Activated CD4-positive, alpha-beta T cell treated with anti-CD3 and anti-CD28 coated beads, Interleukin-2, amount 50 U/mL, for 1 hour (primary cell): ENCODE data around the gene ATP4A.
"Not testable (repeated sequence)": the region's sequence is repeated elsewhere in the genome, so short reads cannot be mapped to it uniquely, and the experiment has no call there.

ENCODE experiments used
- DNase-seq: peaks from one replicate; pipeline ENCODE4 v3.0.0-alpha.2; 2020

The ATP4A gene

DNA sequence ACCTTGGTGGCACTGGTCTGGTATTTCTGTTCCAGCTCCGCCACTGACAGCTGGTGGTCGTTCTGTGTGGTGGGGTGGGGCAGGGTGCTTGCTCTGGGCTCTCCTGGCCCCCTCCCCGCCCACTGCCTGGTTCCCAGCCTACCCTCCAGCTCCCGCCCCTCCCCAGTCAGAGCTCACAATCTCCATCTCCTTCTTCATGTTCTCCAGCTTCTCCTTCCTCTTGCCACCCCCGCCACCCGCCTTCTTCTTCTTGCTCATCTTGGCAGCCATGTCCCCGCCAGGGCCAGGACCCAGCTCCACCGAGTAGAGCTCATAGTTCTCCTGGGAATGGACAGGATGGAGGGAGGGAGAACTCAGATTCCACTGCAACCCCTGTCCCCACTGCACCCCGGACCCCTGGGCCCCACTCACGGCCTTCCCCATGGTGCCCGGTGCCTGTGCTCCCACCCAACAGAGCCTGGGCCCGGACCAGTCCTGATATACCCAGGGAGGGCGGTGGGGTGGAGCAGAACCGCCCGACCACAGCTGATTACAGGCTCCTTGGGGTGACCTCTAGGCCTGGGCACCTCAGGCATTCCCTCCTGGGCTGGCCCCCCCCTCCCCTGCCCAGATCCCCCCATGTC, at the start of gene ATP4A:
ATP4A (minus strand) TSS at position 452 of the 623 bp plus-strand sequence; CDS start at position 423, 29 bp downstream.
- no peak for DNase-seq

DNA sequence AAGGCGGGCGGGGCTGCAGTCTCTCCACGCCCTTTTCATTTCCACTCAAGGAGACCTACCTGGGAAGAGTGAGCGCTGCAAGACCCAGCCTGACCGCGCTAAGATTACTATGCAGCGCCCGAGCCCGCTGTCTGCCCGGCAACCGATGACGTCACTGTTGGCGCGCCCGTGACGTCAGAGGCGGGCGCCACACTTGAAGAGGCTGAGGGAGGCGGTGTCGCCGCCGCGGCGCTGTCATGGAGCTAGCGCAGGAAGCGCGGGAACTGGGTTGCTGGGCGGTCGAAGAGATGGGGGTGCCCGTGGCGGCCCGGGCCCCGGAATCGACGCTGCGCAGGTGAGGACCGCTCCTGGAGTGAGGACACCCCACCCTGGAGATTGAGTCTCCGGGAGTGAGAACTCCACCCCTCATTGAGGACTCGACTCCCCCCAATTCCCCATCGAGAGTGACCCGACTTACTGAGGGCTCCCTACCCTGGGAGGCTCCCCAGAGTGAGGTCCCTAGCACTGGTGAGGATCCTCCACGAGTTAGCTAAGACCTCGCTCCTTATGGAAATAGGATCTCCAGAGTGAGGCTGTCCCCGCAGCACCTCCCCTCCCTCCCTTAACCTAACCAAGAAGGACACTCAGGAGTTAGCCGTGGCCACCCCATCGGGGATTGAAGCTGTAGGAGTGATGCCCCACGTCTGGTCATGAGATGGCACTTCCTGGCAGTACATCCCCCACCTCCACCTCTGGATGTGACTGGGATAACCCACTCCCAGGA, 49.3 kb upstream of the ATP4A start, which contains the start of gene HAUS5:
HAUS5 (plus strand) TSS at position 177 of the 763 bp plus-strand sequence; CDS start at position 237, 60 bp downstream.
- peak; percentile 94 for DNase-seq

DNA sequence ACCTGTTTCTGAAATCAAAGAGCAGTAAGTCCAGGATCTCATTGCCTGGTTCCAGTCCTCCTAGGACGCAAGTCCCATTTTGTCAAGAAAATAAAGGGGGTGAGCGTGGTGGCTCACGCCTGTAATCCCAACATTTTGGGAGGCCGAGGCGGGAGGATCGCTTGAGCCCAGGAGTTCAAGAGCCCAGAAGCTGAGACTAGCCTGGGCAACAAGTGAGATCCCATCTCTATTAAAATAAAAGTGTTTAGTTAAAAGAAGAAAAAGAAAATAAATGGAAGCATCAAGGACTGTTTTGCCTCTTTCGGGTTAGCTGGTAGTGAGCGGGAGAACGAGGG, 48.7 kb upstream of the ATP4A start:
- DNase-seq, result no peak

DNA sequence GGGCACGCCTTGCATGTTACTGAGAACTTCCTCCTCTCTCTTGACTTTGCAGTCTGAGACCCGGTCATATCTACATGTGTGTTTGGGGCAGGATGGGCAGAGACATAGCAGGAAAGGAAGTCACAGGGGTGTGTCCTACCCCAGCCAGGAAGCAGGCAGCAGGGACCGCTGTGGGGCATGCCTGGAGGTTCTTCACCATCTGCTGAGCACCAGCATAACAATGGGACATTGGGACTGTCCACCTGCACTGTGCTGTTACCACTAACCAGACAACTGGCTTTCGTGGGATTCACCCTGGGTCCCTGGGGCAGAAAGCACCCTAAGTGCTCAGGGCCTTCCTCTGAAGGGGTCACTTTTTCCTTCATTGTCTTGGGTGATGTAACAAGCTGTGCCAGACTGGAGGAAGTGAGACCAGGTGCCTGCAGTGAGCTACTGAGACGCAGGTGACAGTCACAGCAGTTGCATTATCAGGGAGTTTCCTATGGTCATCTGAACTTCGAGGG, 46.4 kb upstream of the ATP4A start:
- DNase-seq, result no peak

DNA sequence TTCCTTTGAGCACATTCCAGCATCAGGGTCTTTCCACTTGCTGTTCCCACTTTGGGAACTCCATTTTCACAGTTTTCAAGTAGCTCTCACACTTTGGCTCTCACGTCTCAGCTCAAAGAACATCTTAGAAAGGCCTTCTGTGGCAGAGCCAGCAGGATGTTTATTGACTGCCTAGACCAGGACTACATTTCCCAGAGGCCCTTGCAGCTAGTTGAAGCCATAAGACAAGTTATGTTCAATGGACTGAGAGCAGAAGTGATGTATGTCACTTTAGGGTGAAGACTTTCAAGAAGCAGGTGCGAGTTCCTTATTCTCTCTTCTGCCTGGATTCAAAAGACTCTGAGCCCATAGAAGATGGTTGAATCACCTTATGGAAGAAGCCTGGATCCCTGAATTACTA, 44.8 kb upstream of the ATP4A start:
- no peak for DNase-seq

DNA sequence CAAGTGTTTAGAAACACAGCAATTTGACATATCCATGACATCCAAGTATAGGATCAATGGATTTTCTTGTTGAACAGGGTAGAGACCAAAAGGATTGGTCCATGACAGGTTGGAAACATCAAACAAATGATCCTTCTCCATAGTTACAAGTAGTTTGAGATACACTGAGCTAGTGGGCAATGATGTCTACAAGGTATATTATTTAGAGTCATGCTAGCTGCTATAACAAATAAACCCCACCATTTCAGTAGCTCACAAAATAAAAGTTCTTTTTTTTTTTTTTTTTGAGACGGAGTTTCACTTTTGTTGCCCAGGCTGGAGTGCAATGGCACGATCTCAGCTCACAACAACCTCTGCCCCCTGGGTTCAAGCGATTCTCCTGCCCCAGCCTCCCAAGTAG, 44.2 kb upstream of the ATP4A start:
- no peak for DNase-seq

DNA sequence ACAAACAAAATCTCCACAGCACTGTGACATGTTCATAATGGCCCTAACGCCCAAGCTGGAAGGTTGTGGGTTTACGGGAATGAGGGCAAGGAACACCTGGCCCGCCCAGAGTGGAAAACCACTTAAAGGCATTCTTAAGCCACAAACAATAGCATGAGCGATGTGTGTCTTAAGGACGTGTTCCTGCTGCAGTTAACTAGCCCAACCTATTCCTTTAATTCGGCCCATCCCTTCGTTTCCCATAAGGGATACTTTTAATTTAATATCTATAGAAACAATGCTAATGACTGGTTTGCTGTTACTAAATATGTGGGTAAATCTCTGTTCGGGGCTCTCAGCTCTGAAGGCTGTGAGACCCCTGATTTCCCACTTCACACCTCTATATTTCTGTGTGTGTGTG, 43.7 kb upstream of the ATP4A start:
- not testable (repeated sequence) for DNase-seq

DNA sequence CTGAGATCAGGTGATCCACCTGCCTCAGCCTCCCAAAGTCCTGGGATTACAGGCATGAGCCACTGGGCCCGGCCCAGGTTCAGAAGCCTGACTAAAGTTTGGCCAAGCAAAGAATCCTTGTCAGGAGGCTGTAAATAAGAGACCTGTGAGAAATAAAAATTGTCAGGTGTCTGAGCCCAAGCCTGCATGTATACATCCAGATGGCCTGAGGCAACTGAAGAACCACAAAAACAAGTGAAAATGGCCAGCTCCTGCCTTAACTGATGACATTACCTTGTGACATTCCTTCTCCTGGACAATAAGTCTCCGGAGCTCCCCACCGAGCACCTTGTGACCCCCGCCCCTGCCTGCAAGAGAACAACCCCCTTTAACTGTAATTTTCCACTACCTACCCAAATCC, 41.0 kb upstream of the ATP4A start:
- DNase-seq, result not testable (repeated sequence)

DNA sequence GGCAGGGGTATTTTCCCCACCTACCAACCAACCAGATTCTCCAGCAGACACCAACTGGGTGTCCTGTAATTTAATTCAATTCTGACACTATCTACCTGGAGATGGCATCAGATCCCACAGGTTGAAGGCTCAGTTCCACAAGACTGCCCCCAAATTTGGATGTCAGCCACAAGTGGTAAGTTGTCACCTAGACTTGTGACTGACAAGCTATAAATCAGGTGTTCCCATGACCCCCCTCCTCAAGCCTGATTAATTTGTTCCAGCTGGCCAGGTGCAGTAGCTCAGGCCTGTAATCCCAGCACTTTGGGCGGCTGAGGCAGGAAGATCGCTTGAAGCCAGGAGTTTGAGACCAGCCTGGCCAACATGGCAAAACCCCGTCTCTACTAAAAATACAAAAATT, 38.5 kb upstream of the ATP4A start:
- no peak for DNase-seq

DNA sequence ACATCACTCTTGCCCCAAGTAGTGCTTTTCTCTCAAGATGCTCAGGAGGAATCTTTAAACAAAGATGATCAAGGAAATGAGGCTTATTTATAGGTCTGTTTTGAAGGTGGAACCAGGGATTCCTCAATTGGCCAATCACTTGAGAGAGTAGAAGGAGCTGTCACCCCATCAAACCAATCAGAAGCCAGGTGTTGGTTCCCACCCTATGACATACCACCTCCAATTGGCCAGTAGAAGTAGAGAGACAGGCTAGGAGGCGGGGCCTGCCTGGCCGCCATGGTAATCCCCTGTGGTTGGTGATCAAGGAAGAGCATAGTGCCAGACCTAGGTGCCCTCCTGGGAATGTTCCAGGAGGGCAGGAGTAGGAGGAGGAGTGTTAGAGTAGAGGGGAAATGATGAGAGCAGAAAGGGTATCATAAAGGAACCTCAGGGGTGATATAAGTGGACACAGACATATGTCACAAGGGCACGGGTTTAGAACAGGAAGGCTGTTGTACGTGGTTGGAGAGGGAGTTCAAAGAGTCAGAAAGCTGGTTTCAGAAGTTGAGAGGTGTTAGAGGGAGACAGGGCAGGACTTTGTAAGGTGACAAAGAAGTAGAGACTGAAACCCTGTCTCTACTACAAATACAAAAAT, 33.0 kb upstream of the ATP4A start:
- DNase-seq, result no peak

DNA sequence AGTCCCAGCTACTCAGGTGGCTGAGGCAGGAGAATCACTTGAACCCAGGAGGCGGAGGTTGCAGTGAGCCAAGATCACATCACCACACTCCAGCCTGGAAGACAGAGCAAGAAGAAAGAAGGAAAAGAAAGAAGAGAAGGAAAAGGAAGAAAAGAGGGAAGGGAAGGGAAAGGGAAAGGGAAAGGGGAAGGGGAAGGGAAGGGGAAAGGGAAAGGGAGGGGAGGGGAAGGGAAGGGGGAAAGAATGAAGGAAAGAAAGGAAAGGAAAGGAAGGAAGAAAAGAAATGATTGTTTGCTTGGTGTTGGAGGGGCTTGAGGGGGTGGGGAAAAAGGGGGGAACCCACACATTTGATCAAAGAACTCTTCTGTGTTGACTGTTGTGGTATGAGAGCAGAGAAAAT, 32.5 kb upstream of the ATP4A start:
- DNase-seq, result no peak

DNA sequence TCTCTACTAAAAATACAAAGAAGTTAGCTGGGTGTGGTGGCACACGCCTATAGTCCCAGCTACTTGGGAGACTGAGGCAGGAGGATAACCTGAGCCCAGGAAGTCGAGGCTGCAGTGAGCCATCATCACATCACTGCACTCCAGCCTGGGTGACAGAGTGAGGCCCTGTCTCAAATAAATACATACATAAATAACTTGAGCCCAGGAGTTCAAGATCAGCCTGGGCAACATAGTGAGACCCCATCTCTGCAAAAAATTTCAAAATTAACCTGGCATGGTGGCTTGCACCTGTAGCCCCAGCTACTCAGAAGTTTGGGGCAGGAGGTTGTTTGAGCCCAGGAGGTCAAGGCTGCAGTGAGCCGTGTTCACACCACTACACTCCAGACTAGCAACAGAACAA, 31.6 kb upstream of the ATP4A start:
- not testable (repeated sequence) for DNase-seq

DNA sequence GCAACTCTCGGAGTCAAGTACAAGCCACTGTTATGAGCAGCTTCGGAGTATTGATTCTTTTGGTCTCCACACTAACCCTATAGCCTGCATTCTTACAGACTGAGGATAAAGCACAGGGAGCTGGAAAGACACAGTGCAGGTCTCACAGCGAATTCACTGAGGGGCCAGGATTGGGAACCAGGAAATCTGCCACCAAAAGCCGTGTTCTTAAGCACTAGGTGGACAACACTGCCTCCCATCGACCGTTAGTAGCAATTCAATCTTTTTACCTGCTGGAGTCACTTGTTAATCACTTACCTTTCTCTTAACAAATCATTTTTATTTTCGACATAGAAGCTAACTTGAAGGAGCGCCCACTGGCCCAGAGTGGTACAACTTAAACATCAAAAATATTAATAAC, 28.8 kb upstream of the ATP4A start:
- no peak for DNase-seq

DNA sequence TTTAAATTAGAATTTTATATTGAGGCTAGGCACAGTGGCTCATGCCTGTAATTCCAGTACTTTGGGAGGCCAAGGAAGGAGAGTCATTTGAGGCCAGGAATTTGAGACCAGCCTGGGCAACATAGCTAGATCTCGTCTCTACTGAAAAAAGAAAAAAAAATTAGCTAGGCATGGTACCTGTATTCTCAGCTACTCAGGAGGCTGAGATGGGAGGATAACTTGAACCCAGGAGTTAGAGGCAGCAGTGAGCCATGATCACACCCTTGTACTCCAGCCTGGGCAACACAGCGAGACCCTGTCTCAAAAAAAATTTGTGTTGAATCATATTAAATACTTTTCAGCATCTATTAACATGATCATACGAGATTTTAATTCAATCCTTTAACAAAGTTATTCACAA, 27.4 kb upstream of the ATP4A start:
- DNase-seq, result no peak

DNA sequence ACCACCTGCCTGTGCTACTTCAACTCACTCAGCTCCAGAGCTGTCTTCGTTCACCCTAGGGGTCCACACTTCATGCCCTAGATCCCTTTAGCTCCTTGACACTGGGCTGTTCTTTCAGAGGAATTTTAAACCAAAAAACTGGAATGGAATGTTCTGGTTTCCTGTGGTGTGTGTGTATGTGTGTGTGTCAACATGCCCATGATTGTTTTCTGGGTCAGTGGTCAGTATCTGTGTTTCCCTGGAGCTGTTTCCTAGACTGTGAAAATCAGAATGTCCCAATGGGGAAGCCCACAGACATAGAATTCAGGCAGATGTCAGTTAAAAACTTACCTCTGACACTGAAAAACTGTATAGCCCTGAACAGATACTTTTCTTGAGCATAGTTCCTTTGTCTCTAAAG, 23.9 kb upstream of the ATP4A start:
- no peak for DNase-seq

DNA sequence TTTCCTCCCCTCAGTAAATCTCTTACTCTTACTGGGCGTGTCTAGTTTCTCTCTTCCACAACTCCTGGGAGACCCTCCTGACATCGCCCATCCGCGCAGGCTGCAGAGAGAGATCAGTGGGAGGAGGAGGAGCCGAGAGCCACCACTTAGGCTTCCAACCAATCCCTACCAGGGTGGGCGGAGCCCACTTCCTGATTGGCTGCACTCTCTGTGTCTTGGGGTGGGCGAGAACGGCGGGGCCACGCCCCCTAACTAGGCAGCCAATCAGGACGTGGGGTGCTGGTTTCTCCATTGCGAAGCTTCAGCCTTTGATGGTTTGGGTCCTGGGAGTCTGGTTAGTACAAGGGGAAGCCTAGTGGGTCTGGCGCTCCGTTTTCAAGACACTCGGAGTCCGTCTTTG, 22.4 kb upstream of the ATP4A start, which contains the start of gene PMIS2:
PMIS2 (plus strand) TSS at position 326 of the 400 bp plus-strand sequence. CDS start 87 bp downstream, outside the sequence.
- no peak for DNase-seq

DNA sequence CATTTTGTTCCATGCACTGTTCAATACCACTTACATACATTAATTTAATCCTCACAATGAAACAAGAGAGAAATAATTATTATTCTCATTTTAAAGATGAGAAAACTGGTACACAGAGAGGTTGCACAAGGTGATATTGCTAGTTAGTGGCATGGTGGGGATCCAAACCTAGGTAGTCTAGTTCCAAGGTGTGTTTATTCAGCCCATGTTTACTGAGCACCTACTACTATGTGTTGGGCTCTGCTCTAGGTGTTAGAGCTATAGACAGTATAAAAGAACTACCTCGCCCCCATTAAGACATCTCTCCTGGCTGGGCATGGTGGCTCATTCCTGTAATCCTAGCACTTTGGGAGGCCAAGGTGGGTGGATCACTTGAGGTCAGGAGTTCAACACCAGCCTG, 19.3 kb upstream of the ATP4A start:
- DNase-seq, result no peak

DNA sequence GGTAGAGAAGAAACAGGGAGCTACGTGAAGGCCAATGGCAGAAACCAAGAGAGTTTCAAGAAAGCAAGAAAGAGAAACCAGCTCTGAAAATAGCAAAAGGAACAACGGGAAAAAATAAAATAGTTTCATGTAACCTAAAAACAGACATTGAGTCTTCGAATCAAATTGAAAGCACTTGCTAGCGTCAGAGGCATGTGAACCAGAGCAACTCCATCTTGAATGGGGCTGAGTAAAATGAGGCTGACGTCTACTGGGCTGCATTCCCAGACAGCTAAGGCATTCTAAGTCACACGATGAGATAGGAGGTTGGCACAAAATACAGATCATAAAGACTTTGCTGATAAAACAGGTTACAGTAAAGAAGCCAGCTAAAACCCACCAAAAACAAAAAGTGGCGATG, 15.2 kb upstream of the ATP4A start:
- DNase-seq, result no peak

DNA sequence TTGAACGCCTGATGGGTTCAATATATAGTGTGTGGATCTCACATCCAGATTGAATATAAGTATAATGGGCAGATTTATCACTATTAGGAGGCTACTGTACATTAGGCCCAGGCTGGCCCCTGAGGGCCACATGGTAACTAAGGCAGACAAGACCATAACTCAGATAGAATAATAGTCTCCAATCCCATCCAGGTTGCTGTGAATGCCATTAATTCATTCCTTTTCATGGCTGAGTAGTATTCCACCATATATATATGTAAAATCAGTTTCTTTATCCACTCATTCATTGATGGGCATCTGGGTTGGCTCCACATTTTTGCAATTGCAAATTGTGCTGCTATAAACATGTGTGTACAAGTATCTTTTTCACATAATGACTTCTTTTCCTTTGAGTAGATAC, 14.5 kb upstream of the ATP4A start:
- DNase-seq, result no peak

DNA sequence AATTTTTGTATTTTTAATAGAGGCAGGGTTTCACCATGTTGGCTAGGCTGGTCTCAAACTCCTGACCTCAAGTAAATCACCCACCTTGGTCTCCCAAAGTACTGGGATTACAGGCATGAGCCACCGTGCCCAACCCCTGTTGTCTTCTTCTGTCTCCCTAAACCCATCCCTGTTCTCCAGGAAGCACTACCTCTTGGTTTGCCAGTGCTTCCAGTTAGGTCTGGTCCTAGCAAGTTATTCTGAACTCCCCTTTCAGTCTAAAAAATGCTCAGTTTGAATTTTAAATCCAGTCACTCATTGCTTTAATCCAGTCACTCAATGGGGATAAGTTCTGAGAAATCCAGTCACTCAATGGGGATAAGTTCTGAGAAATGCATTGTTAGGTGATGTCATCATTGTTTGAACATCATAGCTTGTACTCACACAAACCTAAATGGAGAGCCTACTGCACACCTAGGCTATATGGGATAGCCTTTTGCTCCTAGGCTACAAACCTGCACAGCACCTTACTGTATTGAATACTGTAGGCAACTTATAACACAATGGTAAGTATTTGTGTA, 8.0 kb upstream of the ATP4A start:
- no peak for DNase-seq

DNA sequence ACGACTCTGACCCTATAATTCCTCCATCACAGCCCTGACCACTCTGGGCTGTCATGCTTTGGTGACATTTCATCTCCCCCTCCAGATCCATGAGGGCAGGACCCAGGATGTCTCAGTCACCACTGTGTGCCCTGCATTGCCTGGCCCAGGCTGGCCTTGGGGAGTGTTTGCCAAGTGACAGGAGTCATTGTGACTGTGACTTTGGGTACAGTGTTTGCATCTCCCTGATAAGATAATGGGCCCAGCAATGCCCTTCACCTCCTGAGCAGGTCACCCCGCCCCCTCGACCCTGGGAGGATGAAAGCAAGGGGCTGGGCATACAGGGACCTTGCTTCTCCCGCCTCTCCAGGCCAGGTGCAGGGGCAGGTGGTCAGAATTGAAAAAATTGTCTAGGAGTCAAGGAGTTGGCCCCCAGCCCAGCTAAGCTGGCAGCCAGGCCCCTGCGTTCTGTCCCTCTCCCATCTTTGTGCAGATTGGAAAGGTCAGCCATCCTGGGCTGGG, 5.9 kb upstream of the ATP4A start:
- no peak for DNase-seq

DNA sequence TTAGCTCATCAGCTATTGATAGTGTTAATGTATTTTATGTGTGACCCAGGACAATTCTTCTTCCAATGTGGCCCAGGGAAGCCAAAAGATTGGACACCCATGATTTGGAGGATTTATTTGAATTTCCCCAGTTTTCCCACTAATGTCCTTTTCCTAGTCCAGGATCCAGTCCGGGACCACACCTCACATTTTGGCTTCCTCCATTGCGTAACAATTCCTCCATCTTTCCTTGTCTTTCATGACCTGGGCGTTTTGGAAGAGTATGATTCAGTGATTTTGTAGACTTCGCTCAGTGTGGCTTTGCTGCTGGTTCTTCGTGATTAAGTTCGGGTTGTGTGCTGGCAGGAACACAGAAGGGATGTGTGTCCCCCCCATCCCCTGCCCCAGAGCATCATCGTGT, 3.3 kb upstream of the ATP4A start:
- no peak for DNase-seq
